ENCODE results near the gene FRG2B. TPM values are rescaled to one million over a fixed set of nuclear protein-coding genes. Genes with fewer than 3 reads are reported as not detected.
"Not testable (repeated sequence)": the region's sequence is repeated elsewhere in the genome, so short reads cannot be mapped to it uniquely, and the experiment has no call there.

The FRG2B gene
- polyA plus RNA-seq, 4 donors = not detected

GRCh38 chr10:133637846-133638235 is 11.2 kb upstream of the FRG2B start:
- not testable (repeated sequence) for H3K27ac ChIP-seq (ENCODE audit: low read depth in 1 of 3, low read length in 2 of 3); H3K9me3 ChIP-seq (ENCODE audit: control insufficient read depth in 2 of 2, insufficient read depth in 1 of 2, low read depth in 1 of 2, low read length in 1 of 2); H3K27me3 ChIP-seq (ENCODE audit: control insufficient read depth in 3 of 3, insufficient read depth in 3 of 3, low read length in 3 of 3); H3K36me3 ChIP-seq (ENCODE audit: control insufficient read depth in 3 of 3, insufficient read depth in 2 of 3, low read depth in 1 of 3, low read length in 3 of 3); H3K4me1 ChIP-seq (ENCODE audit: control insufficient read depth in 3 of 3, insufficient read depth in 2 of 3, low read depth in 1 of 3, low read length in 2 of 3); DNase-seq; H3K4me3 ChIP-seq (ENCODE audit: low read depth in 1 of 3, low read length in 3 of 3); FAIRE-seq
- 32 to 44% methylated on average over 8 to 17 of the region's 30 CpGs; no CpG with 5 or more reads in 1 of the 3 donors for WGBS, 3 donors

- H3K4me1 ChIP-seq (ENCODE audit: control insufficient read depth in 3 of 3, insufficient read depth in 2 of 3, low read depth in 1 of 3, low read length in 2 of 3); DNase-seq; H3K27me3 ChIP-seq (ENCODE audit: control insufficient read depth in 3 of 3, insufficient read depth in 3 of 3, low read length in 3 of 3); H3K36me3 ChIP-seq (ENCODE audit: control insufficient read depth in 3 of 3, insufficient read depth in 2 of 3, low read depth in 1 of 3, low read length in 3 of 3); FAIRE-seq; H3K4me3 ChIP-seq (ENCODE audit: low read depth in 1 of 3, low read length in 3 of 3); H3K9me3 ChIP-seq (ENCODE audit: control insufficient read depth in 2 of 2, insufficient read depth in 1 of 2, low read depth in 1 of 2, low read length in 1 of 2); H3K27ac ChIP-seq (ENCODE audit: low read depth in 1 of 3, low read length in 2 of 3): not testable (repeated sequence)
- 6 to 32% (median 9%) methylated on average over 5 to 6 of the region's 35 CpGs for WGBS, 3 donors
Measured at GRCh38 chr10:133637202-133637845, 10.7 kb upstream of the FRG2B start.

DNA sequence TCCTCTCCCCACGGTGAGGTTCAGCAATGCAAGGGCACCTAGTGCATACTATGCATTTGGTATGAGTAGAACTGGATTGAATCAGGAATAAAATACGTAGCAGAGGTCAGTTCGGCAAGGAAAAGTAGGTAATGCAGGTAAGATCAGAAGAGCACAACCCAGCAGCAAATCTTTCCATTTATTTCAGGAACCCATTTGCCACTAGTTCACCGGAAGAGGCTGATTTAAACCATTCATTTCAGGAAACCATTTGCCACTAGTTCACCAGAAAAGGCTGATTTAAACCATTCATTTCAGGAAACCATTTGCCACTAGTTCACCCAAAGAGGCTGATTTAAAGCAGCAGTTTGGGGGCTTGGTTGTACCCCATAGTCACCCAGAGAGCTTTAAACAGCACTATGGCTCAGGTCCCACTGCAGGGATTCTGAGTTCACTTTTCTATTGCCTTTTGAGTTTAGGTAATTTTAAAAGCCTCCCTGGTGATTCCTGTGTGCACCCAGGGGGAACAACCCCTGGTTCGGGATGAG is 4.2 kb upstream of the FRG2B start:
- not testable (repeated sequence) for FAIRE-seq; H3K27ac ChIP-seq (ENCODE audit: low read depth in 1 of 3, low read length in 2 of 3); H3K9me3 ChIP-seq (ENCODE audit: control insufficient read depth in 2 of 2, insufficient read depth in 1 of 2, low read depth in 1 of 2, low read length in 1 of 2); H3K27me3 ChIP-seq (ENCODE audit: control insufficient read depth in 3 of 3, insufficient read depth in 3 of 3, low read length in 3 of 3); DNase-seq; H3K4me1 ChIP-seq (ENCODE audit: control insufficient read depth in 3 of 3, insufficient read depth in 2 of 3, low read depth in 1 of 3, low read length in 2 of 3); H3K36me3 ChIP-seq (ENCODE audit: control insufficient read depth in 3 of 3, insufficient read depth in 2 of 3, low read depth in 1 of 3, low read length in 3 of 3); H3K4me3 ChIP-seq (ENCODE audit: low read depth in 1 of 3, low read length in 3 of 3)
- WGBS, 3 donors = 58 to 82% (median 68%) methylated on average over 1 to 3 of the region's 5 CpGs

DNA sequence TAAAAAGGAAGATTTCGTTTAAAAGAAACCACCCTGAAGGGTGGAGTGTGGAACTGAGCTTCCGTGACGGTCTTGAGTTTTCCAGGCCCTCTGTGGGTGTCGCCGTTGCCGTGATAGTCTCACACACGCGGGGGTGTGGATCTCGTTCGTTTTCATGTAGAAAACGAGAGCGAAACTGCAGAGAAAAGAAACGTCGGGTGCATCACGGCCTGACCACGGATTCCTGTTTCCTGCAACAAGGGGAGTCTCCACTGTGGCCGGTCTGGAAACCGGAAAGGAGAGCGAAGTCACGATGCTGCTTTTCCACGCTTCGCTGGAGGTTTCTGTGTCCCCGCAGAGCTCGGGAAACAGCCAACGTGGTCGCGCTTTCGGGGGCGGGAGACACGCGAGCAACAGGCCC is 4.1 kb downstream of the FRG2B start:
- not testable (repeated sequence) for H3K4me3 ChIP-seq (ENCODE audit: low read depth in 1 of 3, low read length in 3 of 3); H3K4me1 ChIP-seq (ENCODE audit: control insufficient read depth in 3 of 3, insufficient read depth in 2 of 3, low read depth in 1 of 3, low read length in 2 of 3); H3K36me3 ChIP-seq (ENCODE audit: control insufficient read depth in 3 of 3, insufficient read depth in 2 of 3, low read depth in 1 of 3, low read length in 3 of 3); DNase-seq; H3K27me3 ChIP-seq (ENCODE audit: control insufficient read depth in 3 of 3, insufficient read depth in 3 of 3, low read length in 3 of 3); FAIRE-seq; H3K27ac ChIP-seq (ENCODE audit: low read depth in 1 of 3, low read length in 2 of 3)
- peaks cover 0 to 26% of the 10 kb centered on the region in 2 donors for H3K9me3 ChIP-seq (ENCODE audit: control insufficient read depth in 2 of 2, insufficient read depth in 1 of 2, low read depth in 1 of 2, low read length in 1 of 2)
- WGBS, 3 donors = 45 to 52% (median 45%) methylated on average over 23 to 25 of the region's 31 CpGs

DNA sequence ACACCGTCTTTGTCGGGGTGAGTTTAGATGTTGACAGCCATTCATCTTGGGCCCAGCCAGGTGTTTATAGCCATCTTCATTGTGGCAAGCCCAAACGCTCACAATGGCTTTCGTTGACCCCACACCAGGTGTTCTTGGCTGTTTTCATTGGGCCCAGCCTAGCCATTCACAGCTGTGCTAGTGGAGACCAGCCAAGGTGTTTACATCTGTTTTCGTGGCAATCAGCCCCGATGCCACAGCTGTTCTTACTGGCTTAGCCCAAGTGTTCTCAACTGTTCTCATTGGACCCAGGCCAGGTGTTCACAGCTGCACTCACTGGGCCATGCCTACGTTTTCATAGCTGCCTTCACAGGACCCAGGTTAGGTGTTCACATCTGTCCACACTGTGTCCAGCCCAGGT is 7.7 kb downstream of the FRG2B start:
- no peak for DNase-seq
- peaks cover 0 to 2% (median 0%) of the 10 kb centered on the region in 3 donors for H3K27me3 ChIP-seq (ENCODE audit: control insufficient read depth in 3 of 3, insufficient read depth in 3 of 3, low read length in 3 of 3)
- H3K9me3 ChIP-seq (ENCODE audit: control insufficient read depth in 2 of 2, insufficient read depth in 1 of 2, low read depth in 1 of 2, low read length in 1 of 2) = peaks cover 0 to 43% of the 10 kb centered on the region in 2 donors
- no peak overlapping the region for H3K27ac ChIP-seq (ENCODE audit: low read depth in 1 of 3, low read length in 2 of 3)
- WGBS, 3 donors = 66 to 77% (median 77%) methylated on average over 7 of the region's 7 CpGs
- no peaks in the 10 kb centered on the region for H3K36me3 ChIP-seq (ENCODE audit: control insufficient read depth in 3 of 3, insufficient read depth in 2 of 3, low read depth in 1 of 3, low read length in 3 of 3)
- no peaks in the 10 kb centered on the region for H3K4me1 ChIP-seq (ENCODE audit: control insufficient read depth in 3 of 3, insufficient read depth in 2 of 3, low read depth in 1 of 3, low read length in 2 of 3)
- no peak for FAIRE-seq
- H3K4me3 ChIP-seq (ENCODE audit: low read depth in 1 of 3, low read length in 3 of 3) = no peak overlapping the region

DNA sequence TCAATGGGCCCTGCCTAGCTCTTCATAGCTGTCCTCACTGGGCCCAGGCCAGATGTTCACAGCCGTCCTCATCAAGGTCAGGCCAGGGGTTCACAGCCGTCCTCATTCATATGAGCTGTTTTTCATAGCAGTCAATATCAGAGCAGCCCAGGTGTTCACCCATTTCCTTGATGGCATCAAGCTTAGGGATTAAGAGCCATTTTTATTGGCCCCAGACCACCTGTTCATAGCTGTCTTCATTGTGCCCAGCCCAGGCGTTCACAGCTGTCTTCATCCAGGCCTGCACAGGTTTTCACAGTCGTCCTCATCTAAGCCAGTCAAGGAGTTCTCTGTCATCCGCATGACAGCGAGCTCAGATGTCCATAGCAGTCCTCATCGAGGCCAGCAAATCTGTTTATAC is 9.4 kb downstream of the FRG2B start:
- 79 to 88% (median 88%) methylated on average over 7 of the region's 7 CpGs for WGBS, 3 donors

DNA sequence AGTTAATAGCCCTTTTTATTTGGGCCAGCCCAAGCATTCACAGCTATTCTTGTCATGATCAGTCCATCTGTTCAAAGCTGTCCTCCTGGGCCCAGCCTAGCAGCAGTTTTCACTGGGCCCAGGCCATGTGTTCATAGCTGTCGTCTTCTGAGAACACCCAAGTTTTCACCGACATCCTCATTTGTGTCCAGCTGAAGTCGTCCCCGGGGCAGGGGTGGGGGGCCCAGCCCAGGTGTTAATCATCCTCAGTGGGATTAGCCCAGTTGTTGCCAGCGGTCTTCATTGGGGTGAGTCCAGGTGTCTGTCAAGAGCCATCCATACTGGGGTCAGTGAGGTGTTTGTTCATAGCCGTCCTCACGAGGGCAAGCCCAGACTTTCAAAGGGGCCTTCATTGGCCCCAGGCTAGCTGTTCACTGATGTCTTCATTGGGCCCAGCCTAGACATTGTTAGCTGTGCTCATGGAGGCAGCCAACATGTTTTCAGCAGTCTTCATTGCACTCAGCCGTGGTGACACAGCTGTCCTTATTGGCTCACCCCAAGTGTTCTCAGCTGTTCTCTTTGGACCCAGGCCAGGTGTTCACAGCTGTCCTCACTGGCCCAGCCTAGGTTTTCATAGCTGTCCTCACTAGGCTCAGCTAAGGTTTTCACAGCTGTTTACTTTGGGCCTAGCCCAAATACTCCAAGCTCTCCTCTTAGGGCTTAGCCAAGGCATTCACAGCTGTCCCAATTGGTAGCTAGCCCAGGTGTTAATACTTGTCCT is 10.0 kb downstream of the FRG2B start:
- Histone ChIP-seq H3K4me1 (ENCODE audit: control insufficient read depth in 3 of 3, insufficient read depth in 2 of 3, low read depth in 1 of 3, low read length in 2 of 3) (no peaks in the 10 kb centered on the region), H3K36me3 (ENCODE audit: control insufficient read depth in 3 of 3, insufficient read depth in 2 of 3, low read depth in 1 of 3, low read length in 3 of 3) (no peaks in the 10 kb centered on the region), H3K27me3 (ENCODE audit: control insufficient read depth in 3 of 3, insufficient read depth in 3 of 3, low read length in 3 of 3) (peaks cover 0 to 2% (median 0%) of the 10 kb centered on the region in 3 donors), H3K9me3 (ENCODE audit: control insufficient read depth in 2 of 2, insufficient read depth in 1 of 2, low read depth in 1 of 2, low read length in 1 of 2) (peaks cover 0 to 43% of the 10 kb centered on the region in 2 donors), H3K4me3 (ENCODE audit: low read depth in 1 of 3, low read length in 3 of 3) (no peak overlapping the region), H3K27ac (ENCODE audit: low read depth in 1 of 3, low read length in 2 of 3) (no peak overlapping the region)
- FAIRE-seq (no peak), DNase-seq (peak in 1 of 2 donors; percentile 3)
- 81 to 87% (median 84%) methylated on average over 8 of the region's 8 CpGs for WGBS, 3 donors

More for the DNA sequence above, 9.4 kb downstream of the FRG2B start:
- no peaks in the 10 kb centered on the region for H3K4me1 ChIP-seq (ENCODE audit: control insufficient read depth in 3 of 3, insufficient read depth in 2 of 3, low read depth in 1 of 3, low read length in 2 of 3)
- no peak for DNase-seq
- FAIRE-seq = no peak
- H3K9me3 ChIP-seq (ENCODE audit: control insufficient read depth in 2 of 2, insufficient read depth in 1 of 2, low read depth in 1 of 2, low read length in 1 of 2) = peaks cover 0 to 43% of the 10 kb centered on the region in 2 donors
- H3K4me3 ChIP-seq (ENCODE audit: low read depth in 1 of 3, low read length in 3 of 3) = no peak overlapping the region
- no peaks in the 10 kb centered on the region for H3K36me3 ChIP-seq (ENCODE audit: control insufficient read depth in 3 of 3, insufficient read depth in 2 of 3, low read depth in 1 of 3, low read length in 3 of 3)
- H3K27ac ChIP-seq (ENCODE audit: low read depth in 1 of 3, low read length in 2 of 3) = no peak overlapping the region
- peaks cover 0 to 2% (median 0%) of the 10 kb centered on the region in 3 donors for H3K27me3 ChIP-seq (ENCODE audit: control insufficient read depth in 3 of 3, insufficient read depth in 3 of 3, low read length in 3 of 3)

DNA sequence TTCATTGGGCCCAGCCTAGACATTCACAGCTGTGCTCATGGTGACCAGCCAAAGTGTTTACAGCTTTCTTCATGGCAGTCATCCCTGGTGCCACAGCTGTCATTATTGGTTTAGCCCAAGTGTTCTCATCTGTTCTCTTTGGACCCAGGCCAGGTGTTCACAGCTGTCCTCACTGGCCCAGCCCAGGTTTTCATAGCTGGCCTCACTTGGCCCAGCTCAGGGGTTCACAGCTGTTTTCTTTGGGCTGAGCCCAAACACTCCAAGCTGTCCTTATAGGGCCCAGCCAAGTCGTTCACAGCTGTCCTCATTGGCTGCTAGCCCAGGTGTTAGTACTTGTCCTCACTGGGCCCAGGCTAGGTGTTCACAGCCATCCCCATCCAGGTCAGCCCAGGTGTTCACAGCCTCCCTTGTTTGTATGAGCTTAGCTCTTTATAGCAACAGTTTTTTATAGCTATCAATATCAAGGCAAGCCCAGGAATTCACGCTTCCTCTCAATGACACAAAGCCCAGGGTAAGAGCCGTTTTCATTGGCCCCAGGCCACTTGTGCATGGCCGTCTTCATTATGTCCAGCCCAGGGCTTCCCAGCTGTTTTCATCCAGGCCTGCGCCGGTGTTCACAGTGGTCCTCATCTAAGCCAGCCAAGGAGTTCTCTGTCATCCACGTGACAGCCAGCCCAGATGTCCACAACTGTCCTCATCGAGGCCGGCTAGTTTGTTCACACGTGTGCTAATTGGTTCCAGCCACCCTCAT is 11.6 kb downstream of the FRG2B start:
- DNase-seq (no peak), FAIRE-seq (no peak)
- Histone ChIP-seq H3K9me3 (ENCODE audit: control insufficient read depth in 2 of 2, insufficient read depth in 1 of 2, low read depth in 1 of 2, low read length in 1 of 2) (peaks cover 0 to 42% of the 10 kb centered on the region in 2 donors), H3K4me1 (ENCODE audit: control insufficient read depth in 3 of 3, insufficient read depth in 2 of 3, low read depth in 1 of 3, low read length in 2 of 3) (no peaks in the 10 kb centered on the region), H3K36me3 (ENCODE audit: control insufficient read depth in 3 of 3, insufficient read depth in 2 of 3, low read depth in 1 of 3, low read length in 3 of 3) (no peaks in the 10 kb centered on the region), H3K27ac (ENCODE audit: low read depth in 1 of 3, low read length in 2 of 3) (no peak overlapping the region), H3K4me3 (ENCODE audit: low read depth in 1 of 3, low read length in 3 of 3) (no peak overlapping the region), H3K27me3 (ENCODE audit: control insufficient read depth in 3 of 3, insufficient read depth in 3 of 3, low read length in 3 of 3) (no peaks in the 10 kb centered on the region)
- 72 to 81% (median 76%) methylated on average over 10 of the region's 10 CpGs for WGBS, 3 donors
